Measurements from ENCODE around the gene ROR1.

The ROR1 gene

GRCh38 chr1:63894627-63895265, 120.9 kb downstream of the ROR1 start:
- H3K36me3 ChIP-seq: no peaks in the 10 kb centered on the region
- no peak overlapping the region for H3K4me3 ChIP-seq (ENCODE audit: low read depth, low read length)
- TF ChIP-seq CTCF (IDR thresholded peaks at IDR 0.05; ENCODE audit: low read depth, low read length): no peak
- no peaks in the 10 kb centered on the region for H3K4me1 ChIP-seq
- no peak for DNase-seq
- no peaks in the 10 kb centered on the region for H3K27me3 ChIP-seq
- no peaks in the 10 kb centered on the region for H3K9me3 ChIP-seq

- Histone ChIP-seq H3K4me3 (ENCODE audit: low read depth, low read length) (no peak overlapping the region), H3K9me3 (no peaks in the 10 kb centered on the region), H3K4me1 (no peaks in the 10 kb centered on the region), H3K36me3 (no peaks in the 10 kb centered on the region), H3K27me3 (no peaks in the 10 kb centered on the region)
- no peak for TF ChIP-seq CTCF (IDR thresholded peaks at IDR 0.05; ENCODE audit: low read depth, low read length)
- no peak for DNase-seq
Observed at GRCh38 chr1:63896755-63897154, 122.9 kb downstream of the ROR1 start.

- H3K4me1 ChIP-seq: no peaks in the 10 kb centered on the region; the same call in 1 of the 2 replicates
- no peaks in the 10 kb centered on the region for H3K36me3 ChIP-seq
- no peak overlapping the region for H3K4me3 ChIP-seq (ENCODE audit: low read depth, low read length)
- TF ChIP-seq CTCF (IDR thresholded peaks at IDR 0.05; ENCODE audit: low read depth, low read length): no peak
- H3K9me3 ChIP-seq: no peaks in the 10 kb centered on the region
- no peaks in the 10 kb centered on the region for H3K27me3 ChIP-seq
- no peak for DNase-seq
Observed at GRCh38 chr1:63898428-63899196, 124.8 kb downstream of the ROR1 start.

GRCh38 chr1:63901094-63901493, 127.3 kb downstream of the ROR1 start:
- H3K4me3 ChIP-seq (ENCODE audit: low read depth, low read length): no peak overlapping the region
- H3K27me3 ChIP-seq: no peaks in the 10 kb centered on the region
- H3K36me3 ChIP-seq: no peaks in the 10 kb centered on the region
- no peak for TF ChIP-seq CTCF (IDR thresholded peaks at IDR 0.05; ENCODE audit: low read depth, low read length)
- DNase-seq: no peak
- no peaks in the 10 kb centered on the region for H3K9me3 ChIP-seq
- H3K4me1 ChIP-seq: no peaks in the 10 kb centered on the region; the same call in 1 of the 2 replicates

GRCh38 chr1:63902844-63903589, 129.2 kb downstream of the ROR1 start:
- TF ChIP-seq CTCF (IDR thresholded peaks at IDR 0.05; ENCODE audit: low read depth, low read length): no peak
- Histone ChIP-seq H3K4me1 (no peaks in the 10 kb centered on the region; the same call in 1 of the 2 replicates), H3K36me3 (no peaks in the 10 kb centered on the region), H3K9me3 (no peaks in the 10 kb centered on the region), H3K27me3 (no peaks in the 10 kb centered on the region), H3K4me3 (ENCODE audit: low read depth, low read length) (no peak overlapping the region)
- DNase-seq: no peak
